H9 (cell line): ENCODE data around the gene PRODH. TPM values are rescaled to one million over a fixed set of nuclear protein-coding genes. Genes with fewer than 3 reads are reported as not detected.

ENCODE experiments used
- DNase-seq: peaks from one replicate; pipeline ENCODE4 v3.0.0-alpha.2; 2017
- H2AFZ ChIP-seq: one replicate; pipeline ENCODE4 v1.6.1; 2013; ENCODE audit warnings: mild to moderate bottlenecking, low read length, control low read depth, moderate library complexity
- H2AK5ac ChIP-seq: 2 replicates; pipeline ENCODE4 v1.6.1; 2013; ENCODE audit warnings: low read length, control low read depth, mixed read lengths; ENCODE audit not compliant: insufficient read length
- H2BK120ac ChIP-seq: one replicate; pipeline ENCODE4 v1.6.1; 2013; ENCODE audit warnings: low read depth, mild to moderate bottlenecking, low read length, control low read depth, inconsistent platforms; ENCODE audit not compliant: poor library complexity, severe bottlenecking
- H2BK12ac ChIP-seq: 2 replicates; pipeline ENCODE4 v1.6.1; 2013; ENCODE audit warnings: low read length, control low read depth, mixed read lengths, low read depth; ENCODE audit not compliant: insufficient read length
- H2BK15ac ChIP-seq: 2 replicates; pipeline ENCODE4 v1.6.1; 2013; ENCODE audit warnings: low read depth, low read length, control low read depth
- H2BK20ac ChIP-seq: one replicate; pipeline ENCODE4 v1.6.1; 2013; ENCODE audit warnings: low read depth, mild to moderate bottlenecking, low read length, control low read depth, inconsistent platforms; ENCODE audit not compliant: poor library complexity, severe bottlenecking
- H2BK5ac ChIP-seq: 2 replicates; pipeline ENCODE4 v1.6.1; 2013; ENCODE audit warnings: low read length, control low read depth, mixed read lengths; ENCODE audit not compliant: insufficient read length
- H3K14ac ChIP-seq: 2 replicates; pipeline ENCODE4 v1.6.1; 2013; ENCODE audit warnings: low read length, control low read depth; ENCODE audit not compliant: insufficient read depth
- H3K18ac ChIP-seq: 2 replicates; pipeline ENCODE4 v1.6.1; 2013; ENCODE audit warnings: low read depth, mild to moderate bottlenecking, mixed read lengths, low read length, control low read depth; ENCODE audit not compliant: insufficient read length
- H3K23ac ChIP-seq: 2 replicates; pipeline ENCODE4 v1.6.1; 2013; ENCODE audit warnings: low read length, control low read depth, mixed read lengths, low read depth; ENCODE audit not compliant: insufficient read length
- H3K23me2 ChIP-seq: 2 replicates; pipeline ENCODE4 v1.6.1; 2013; ENCODE audit warnings: low read depth, mild to moderate bottlenecking, mixed read lengths, low read length, control low read depth; ENCODE audit not compliant: insufficient read length, poor library complexity, severe bottlenecking
- H3K27ac ChIP-seq: 2 replicates; pipeline ENCODE4 v1.5.1; 2013; ENCODE audit warnings: low read length, control low read depth, mixed read lengths, low read depth; ENCODE audit not compliant: insufficient read length
- H3K27me3 ChIP-seq: 2 replicates; pipeline ENCODE4 v1.6.1; 2013; ENCODE audit warnings: low read length, control low read depth, inconsistent platforms; ENCODE audit not compliant: insufficient read depth
- H3K4ac ChIP-seq: 2 replicates; pipeline ENCODE4 v1.6.1; 2013; ENCODE audit warnings: low read depth, mild to moderate bottlenecking, control low read depth, inconsistent platforms, low read length, moderate library complexity
- H3K4me1 ChIP-seq: 2 replicates; pipeline ENCODE4 v1.6.1; 2013; ENCODE audit warnings: low read length, control low read depth, inconsistent platforms; ENCODE audit not compliant: insufficient read depth
- H3K4me2 ChIP-seq: 2 replicates; pipeline ENCODE4 v1.6.1; 2013; ENCODE audit warnings: low read length, control low read depth, mixed read lengths; ENCODE audit not compliant: insufficient read length, insufficient read depth
- H3K56ac ChIP-seq: 2 replicates; pipeline ENCODE4 v1.6.1; 2013; ENCODE audit warnings: low read depth, mild to moderate bottlenecking, mixed read lengths, low read length, control low read depth; ENCODE audit not compliant: insufficient read length
- H3K79me1 ChIP-seq: 2 replicates; pipeline ENCODE4 v1.6.1; 2013; ENCODE audit warnings: low read depth, mild to moderate bottlenecking, moderate library complexity, low read length, control low read depth, inconsistent platforms; ENCODE audit not compliant: insufficient read depth, poor library complexity, severe bottlenecking
- H3K79me2 ChIP-seq: 2 replicates; pipeline ENCODE4 v1.6.1; 2013; ENCODE audit warnings: low read length, control low read depth, inconsistent platforms; ENCODE audit not compliant: insufficient read depth
- H3K9ac ChIP-seq: 2 replicates; pipeline ENCODE4 v1.6.1; 2013; ENCODE audit warnings: low read length, control low read depth, mixed read lengths; ENCODE audit not compliant: insufficient read length; ENCODE audit errors: extremely low read depth
- H3K9me3 ChIP-seq: one replicate; pipeline ENCODE4 v1.6.1; 2013; ENCODE audit warnings: low read depth, low read length, inconsistent platforms; ENCODE audit not compliant: control insufficient read depth
- H3T11ph ChIP-seq: one replicate; pipeline ENCODE4 v1.6.1; 2013; ENCODE audit warnings: mild to moderate bottlenecking, low read length, control low read depth, inconsistent platforms
- H4K20me1 ChIP-seq: one replicate; pipeline ENCODE4 v1.6.1; 2013; ENCODE audit not compliant: control insufficient read depth, insufficient read length, insufficient read depth
- H4K5ac ChIP-seq: 2 replicates; pipeline ENCODE4 v1.6.1; 2013; ENCODE audit warnings: low read depth, mild to moderate bottlenecking, mixed read lengths, low read length, control low read depth; ENCODE audit not compliant: insufficient read length
- H4K8ac ChIP-seq: replicated peaks from 2 replicates; pipeline ENCODE4 v1.6.1; 2013; ENCODE audit warnings: low read length, control low read depth, mixed read lengths, low read depth; ENCODE audit not compliant: insufficient read length
- H4K91ac ChIP-seq: 2 replicates; pipeline ENCODE4 v1.6.1; 2013; ENCODE audit warnings: low read depth, mild to moderate bottlenecking, moderate library complexity, mixed read lengths, low read length, control low read depth; ENCODE audit not compliant: insufficient read length
- H3K27ac Mint-ChIP-seq, 3 experiments: 2 replicates in 2 of 3; 3 replicates in 1 of 3; pipeline ENCODE4 v1.8.0; 2020 to 2021; ENCODE audit warnings: mixed read lengths in 3 of 3, mild to moderate bottlenecking in 1 of 3, moderate library complexity in 1 of 3
- H3K27me3 Mint-ChIP-seq: 2 replicates; pipeline ENCODE4 v1.8.0; 2021; ENCODE audit warnings: low read depth, mild to moderate bottlenecking, moderate library complexity, mixed read lengths
- H3K36me3 Mint-ChIP-seq, 3 experiments: 2 replicates in 2 of 3; 3 replicates in 1 of 3; pipeline ENCODE4 v1.8.0; 2020 to 2021; ENCODE audit warnings: low read depth in 3 of 3, mixed read lengths in 3 of 3; ENCODE audit not compliant: insufficient read depth in 1 of 3
- H3K4me1 Mint-ChIP-seq, 2 experiments: 2 replicates each; pipeline ENCODE4 v1.8.0; 2020; ENCODE audit warnings: mixed read lengths in 2 of 2
- H3K4me3 Mint-ChIP-seq, 2 experiments: 2 replicates in 1 of 2; 3 replicates in 1 of 2; pipeline ENCODE4 v1.8.0; 2020 to 2021; ENCODE audit warnings: mild to moderate bottlenecking in 2 of 2, mixed read lengths in 2 of 2, moderate library complexity in 1 of 2
- H3K9me3 Mint-ChIP-seq, 2 experiments: 2 replicates in 1 of 2; 3 replicates in 1 of 2; pipeline ENCODE4 v1.8.0; 2020; ENCODE audit warnings: mild to moderate bottlenecking in 2 of 2, mixed read lengths in 2 of 2, moderate library complexity in 1 of 2
- CTCF ChIP-seq: fragments of 200-600 bp; sonication (generic); conservative IDR thresholded peaks from 3 replicates; pipeline ENCODE4 v1.8.0; 2021; ENCODE audit warnings: antibody characterized with exemption, mild to moderate bottlenecking
- WGBS: extraction: QIAGEN DNeasy Blood & Tissue Kit; methylation state at CpG from one replicate; pipeline ENCODE4 v1.1.7; 2013; ENCODE audit warnings: missing lambda C conversion rate, low lambda C conversion rate, mixed read lengths; ENCODE audit not compliant: insufficient read length; ENCODE audit errors: extremely low coverage; 5-methylcytosine and 5-hydroxymethylcytosine counted together
- total RNA-seq: library from RNA; stranded (reverse); gene quantifications from 2 replicates; pipeline ENCODE4 v1.2.1, GENCODE V29; 2021

Gene PRODH
- total RNA-seq, 1 experiment from 2014 or later = 51.2 TPM

- no peak overlapping the region for H2BK20ac ChIP-seq
- no peak overlapping the region for H3K18ac ChIP-seq
- H3K79me1 ChIP-seq = no peaks in the 10 kb centered on the region
- WGBS = no CpG with 5 or more reads among the region's 1 CpG
- no peak overlapping the region for H2BK120ac ChIP-seq
- Mint-ChIP-seq H3K27me3 (no peaks in the 10 kb centered on the region), H3K9me3 (peaks cover 19 to 20% of the 10 kb centered on the region in 2 experiments), H3K27ac (no peak overlapping the region), H3K36me3 (peaks cover 0 to 35% (median 29%) of the 10 kb centered on the region in 3 experiments; a peak in 6 of 7 replicates), H3K4me1 (no peaks in the 10 kb centered on the region), H3K4me3 (no peak overlapping the region)
- H4K20me1 ChIP-seq = no peaks in the 10 kb centered on the region
- DNase-seq = no peak
- no peak overlapping the region for H2AK5ac ChIP-seq
- peaks cover 14% of the 10 kb centered on the region for H3K9me3 ChIP-seq
- H4K91ac ChIP-seq = no peak overlapping the region
- H2BK15ac ChIP-seq = no peak overlapping the region
- H3K14ac ChIP-seq = no peak overlapping the region
- H3K4me2 ChIP-seq = no peak overlapping the region
- H3T11ph ChIP-seq = no peak overlapping the region
- H4K8ac ChIP-seq = no peak overlapping the region
- no peak overlapping the region for H3K27ac ChIP-seq
- no peaks in the 10 kb centered on the region for H3K27me3 ChIP-seq
- TF ChIP-seq CTCF = no peak
- H2AFZ ChIP-seq = no peak overlapping the region
- H3K9ac ChIP-seq = no peak overlapping the region
- H2BK12ac ChIP-seq = no peak overlapping the region
- no peak overlapping the region for H3K23ac ChIP-seq
- H3K56ac ChIP-seq = no peak overlapping the region
- no peaks in the 10 kb centered on the region for H3K4me1 ChIP-seq
- H3K23me2 ChIP-seq = no peaks in the 10 kb centered on the region
- H3K79me2 ChIP-seq = no peaks in the 10 kb centered on the region
- no peak overlapping the region for H3K4ac ChIP-seq
- no peak overlapping the region for H2BK5ac ChIP-seq
- no peak overlapping the region for H4K5ac ChIP-seq
Measured at GRCh38 chr22:18979957-18980356, 43.9 kb upstream of the PRODH start.
